ENCODE results near the gene NFASC.

The NFASC gene

DNA sequence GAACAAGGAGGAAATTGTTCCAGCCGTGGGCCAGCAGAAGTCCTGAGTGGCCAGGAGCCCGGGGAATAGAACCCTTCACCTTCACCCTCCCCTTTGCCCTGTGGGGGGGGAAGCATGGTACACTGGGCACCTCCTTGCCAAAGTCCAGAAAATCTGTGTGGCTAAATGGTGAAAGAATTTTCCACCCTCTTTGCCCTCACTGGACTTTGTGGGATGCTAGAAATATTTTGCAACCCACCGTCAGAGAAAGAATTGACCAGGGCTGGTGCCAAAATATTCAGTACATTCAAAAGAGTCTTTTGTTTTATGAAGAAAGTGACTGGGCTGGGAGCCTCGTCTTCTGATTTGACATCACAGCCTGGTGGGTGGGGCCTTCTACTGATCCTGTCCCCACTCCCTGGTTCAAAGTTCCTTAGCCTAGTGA, 14.6 kb downstream of the NFASC start:
- in situ Hi-C loops (cut with HindIII; ENCODE audit: low sequenced_read_pairs): no loop called here

DNA sequence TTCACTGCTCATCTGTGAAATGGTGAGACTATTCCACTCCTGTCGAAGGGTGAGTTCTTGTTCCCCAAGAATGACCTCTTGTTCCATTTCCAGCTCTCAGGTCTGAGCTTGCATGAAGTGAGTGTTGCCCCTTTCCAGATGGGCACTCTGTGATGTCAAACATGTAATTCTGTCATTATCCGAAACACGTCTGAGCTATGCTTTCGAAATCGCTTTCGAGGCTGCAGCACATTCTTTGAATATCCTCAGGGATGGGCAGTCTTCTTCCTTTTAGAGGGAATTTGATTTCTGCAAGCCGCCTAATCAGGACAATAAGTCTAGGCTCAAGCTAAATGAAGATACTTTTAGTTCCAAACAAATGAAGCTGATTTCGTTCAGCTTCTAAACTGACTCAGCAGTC, 15.1 kb downstream of the NFASC start:
- in situ Hi-C loops (cut with HindIII; ENCODE audit: low sequenced_read_pairs): no loop called here

DNA sequence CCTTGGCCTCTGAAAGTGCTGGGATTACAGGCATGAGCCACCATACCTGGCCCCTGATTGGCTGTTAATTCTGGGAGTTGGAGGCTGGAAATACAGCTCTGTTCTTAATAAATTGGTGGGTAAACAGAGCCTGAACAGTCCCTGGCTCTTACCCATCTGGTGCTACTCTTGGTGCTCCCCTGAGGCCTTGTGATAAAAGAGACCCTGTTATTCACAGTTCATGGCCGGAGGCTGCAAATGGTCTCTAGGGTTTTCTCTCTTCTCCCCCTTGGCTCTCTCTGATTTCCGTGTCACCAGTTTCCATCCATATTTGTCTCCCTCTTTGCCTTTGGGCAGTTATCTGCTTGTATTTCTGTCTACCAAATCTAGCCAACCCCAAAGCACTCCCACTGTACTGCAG, 17.2 kb downstream of the NFASC start:
- in situ Hi-C loops (cut with HindIII; ENCODE audit: low sequenced_read_pairs): no loop called here

DNA sequence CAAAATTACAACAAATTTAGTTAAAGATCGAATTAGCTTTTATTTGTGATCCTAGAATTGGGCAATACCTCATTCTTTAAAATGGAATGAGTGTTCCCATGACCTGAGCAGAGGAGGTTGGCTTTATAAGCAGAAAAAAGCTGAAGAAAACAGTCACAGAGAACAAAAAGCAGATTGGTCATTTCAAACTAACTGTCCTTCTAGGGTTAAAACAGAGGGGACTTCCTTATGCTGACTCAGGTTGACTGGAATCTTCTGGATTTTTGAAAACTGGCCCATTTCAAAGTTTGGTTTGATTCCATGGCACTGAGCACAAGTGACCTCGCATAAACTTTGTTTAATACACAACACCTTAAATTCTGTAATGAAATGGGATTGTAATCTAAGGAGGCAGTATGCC, 17.6 kb downstream of the NFASC start:
- in situ Hi-C loops (cut with HindIII; ENCODE audit: low sequenced_read_pairs): no loop called here

DNA sequence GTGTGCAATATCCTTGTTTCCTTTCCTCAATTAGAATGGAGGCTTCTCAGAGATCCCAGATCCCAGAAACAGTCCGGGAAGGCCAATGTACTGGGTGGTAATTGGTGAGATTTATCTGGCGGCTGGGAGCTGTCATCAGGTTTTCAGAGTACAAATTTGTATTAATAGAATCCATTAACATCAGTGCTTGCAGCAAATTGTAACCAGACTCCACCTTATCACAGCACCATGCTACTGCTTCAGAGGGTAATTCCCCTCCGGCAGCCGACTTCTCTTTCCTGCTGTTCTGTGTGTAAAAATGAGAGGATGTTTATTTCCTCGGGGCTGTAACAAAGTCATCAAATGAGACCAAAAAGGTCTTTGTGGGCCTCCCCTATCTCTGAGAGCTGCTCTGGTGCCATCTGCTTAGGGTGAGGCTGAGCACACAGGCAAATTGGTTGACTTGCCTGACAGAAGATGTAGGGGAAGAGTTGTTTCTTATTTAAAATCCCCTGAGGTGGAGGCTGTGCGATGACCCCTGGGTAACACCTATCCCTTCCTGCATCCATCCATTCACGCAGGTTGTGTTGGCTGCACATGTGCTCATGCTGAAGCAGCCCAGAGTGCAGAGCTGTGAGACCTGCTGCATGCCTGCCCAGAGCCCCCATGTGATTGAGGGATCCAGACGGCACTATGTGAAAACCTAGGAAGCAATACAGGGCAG, 19.2 kb downstream of the NFASC start:
- in situ Hi-C loops (cut with HindIII; ENCODE audit: low sequenced_read_pairs): no loop called here

DNA sequence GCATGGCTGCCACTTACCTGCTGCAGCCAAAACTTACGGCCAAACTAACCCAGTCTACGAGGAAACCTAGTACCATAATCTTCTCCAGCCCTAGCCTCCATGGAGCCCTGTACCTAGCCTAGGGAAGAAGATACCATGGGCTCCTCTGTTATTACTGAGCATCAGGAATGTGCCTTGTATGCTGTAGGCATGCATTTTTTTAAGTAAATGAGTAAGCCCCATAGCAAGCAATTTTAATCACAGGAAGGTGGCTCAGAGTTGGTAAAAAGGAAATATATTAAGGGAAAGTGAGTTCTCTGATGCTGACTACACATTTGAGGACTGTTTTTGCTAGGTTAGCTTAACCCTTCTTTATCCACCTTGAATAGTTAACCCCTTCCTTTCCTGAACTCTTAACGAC, 21.2 kb downstream of the NFASC start:
- in situ Hi-C loops (cut with HindIII; ENCODE audit: low sequenced_read_pairs): no loop called here

DNA sequence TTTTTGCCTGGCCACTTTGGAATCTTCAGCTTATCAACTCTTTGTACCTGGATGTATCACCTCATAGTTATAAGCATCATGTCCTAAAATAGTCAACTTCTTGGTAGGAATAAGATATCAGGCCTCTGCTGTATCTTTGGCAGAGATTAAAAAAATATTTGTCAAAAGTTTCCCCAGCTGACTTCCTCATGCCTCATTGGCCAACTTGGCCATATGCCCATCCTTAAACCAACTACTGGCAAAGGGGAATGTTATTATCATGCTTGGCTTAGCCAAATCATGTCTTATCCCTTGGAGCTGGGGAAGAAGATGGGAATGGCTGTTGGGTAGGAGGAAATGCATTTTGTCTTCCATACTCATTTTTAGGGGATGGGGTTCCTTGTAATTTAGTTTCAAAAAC, 23.4 kb downstream of the NFASC start:
- in situ Hi-C loops (cut with HindIII; ENCODE audit: low sequenced_read_pairs): no loop called here

DNA sequence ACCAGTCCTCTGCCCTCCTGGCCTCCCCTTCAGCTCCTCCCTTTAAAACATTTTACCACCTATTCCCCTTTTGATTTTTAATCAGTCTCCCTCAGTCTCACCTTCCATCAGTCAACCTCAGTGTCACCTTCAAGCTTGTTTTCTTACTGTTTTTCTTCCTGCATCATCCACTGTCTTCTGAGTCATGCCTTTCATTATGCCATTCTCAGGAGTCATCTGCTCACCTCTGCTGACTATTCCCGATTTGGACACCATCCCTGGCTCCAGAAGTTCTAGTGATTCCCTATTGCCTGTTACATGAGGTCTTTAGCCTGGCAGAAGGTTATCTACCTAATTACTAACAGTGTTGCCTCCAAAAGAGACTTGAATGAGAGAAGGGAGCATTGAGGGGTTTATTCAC, 23.9 kb downstream of the NFASC start:
- in situ Hi-C loops (cut with HindIII; ENCODE audit: low sequenced_read_pairs): no loop called here

DNA sequence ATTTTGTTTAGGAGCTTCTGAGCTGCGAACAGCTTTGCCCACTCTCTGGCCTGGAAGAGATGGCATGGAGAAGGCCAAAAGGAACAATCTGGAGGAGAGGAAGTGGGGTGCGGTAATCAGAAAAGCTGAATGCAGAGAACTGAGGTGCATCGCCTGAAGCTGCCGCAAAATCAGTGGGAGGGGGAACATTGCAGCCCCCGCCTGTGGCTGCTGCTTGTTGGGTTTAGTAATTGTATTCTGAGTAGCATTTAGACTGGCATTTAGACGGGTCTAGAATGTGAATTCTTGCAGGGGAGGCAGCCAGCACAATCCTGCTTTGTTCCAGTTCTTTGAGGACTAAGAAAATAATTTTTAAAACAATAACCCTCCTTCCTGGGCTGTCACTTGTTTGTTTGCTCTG, 25.4 kb downstream of the NFASC start:
- in situ Hi-C loops (cut with HindIII; ENCODE audit: low sequenced_read_pairs): no loop called here

DNA sequence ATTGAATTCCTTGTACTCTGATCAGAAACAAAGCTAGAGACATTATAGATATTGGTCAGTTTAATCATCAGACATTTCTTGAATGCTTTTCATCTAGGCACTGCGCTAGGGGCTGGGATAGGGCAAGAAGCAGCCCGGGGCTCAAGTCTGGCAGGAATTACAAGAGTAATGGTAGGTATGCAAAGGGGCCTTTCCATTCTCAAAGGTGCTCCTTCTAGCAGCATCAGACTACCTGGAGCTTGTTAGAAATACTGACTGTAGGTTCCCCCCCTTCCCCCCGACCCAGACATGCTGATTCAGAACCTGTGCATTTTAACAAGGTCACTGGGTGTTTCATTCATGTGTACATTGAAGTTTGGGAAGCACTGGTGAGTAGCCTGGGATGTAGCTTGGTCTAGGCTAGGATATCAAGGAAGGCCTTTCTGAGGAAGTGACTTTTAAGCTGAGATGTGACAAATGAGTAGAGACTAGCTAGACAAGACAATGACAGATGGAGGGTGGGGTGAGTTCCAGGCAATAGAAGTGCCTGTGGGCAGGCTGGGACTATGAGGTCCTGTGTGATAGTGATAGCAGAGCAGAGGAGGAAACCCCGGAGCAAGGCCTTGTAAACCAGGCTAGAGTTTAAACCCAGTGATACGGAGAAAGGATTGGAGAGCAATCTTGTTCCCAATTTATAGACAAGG, 26.3 kb downstream of the NFASC start:
- in situ Hi-C loops (cut with HindIII; ENCODE audit: low sequenced_read_pairs): no loop called here

DNA sequence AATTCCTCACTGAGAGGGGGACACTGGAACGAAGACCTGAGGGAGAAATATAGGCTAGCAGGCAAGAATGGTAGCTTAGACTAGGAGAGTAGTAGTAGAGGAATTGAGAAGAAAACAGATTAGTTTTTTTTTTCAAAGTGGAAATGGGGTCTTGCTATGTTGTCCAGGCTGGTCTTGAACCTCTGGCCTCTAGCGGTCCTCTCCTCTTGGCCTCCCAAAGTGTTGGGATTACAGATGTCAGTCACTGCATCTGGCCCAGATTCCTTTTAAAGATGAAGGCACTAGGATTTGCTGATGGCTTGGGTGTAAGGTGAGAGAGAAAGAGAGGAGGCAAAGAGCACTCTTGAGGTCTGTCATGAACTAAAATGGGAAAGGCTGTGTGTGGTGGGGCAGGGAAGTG, 30.1 kb downstream of the NFASC start:
- in situ Hi-C loops (cut with HindIII; ENCODE audit: low sequenced_read_pairs): no loop called here

DNA sequence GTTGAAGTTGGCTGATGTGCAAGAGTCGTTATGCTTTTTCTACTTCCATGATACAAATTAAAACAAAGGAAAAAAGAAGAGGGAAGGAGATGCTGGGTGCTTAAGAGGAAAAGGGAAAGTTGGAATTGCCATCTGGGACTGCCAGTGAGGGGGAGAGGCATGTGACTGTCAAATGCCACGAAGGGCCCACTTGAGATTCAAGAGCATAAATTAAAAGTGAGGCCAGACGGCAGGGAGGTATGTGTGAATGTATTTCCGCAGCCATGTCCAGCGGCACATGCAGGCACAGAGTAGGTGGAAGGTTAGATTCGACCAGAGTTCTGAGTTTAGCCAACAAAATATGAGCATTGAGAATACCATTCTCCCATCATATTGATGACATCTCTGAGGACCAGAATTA, 32.0 kb downstream of the NFASC start:
- in situ Hi-C loops (cut with HindIII; ENCODE audit: low sequenced_read_pairs): no loop called here

DNA sequence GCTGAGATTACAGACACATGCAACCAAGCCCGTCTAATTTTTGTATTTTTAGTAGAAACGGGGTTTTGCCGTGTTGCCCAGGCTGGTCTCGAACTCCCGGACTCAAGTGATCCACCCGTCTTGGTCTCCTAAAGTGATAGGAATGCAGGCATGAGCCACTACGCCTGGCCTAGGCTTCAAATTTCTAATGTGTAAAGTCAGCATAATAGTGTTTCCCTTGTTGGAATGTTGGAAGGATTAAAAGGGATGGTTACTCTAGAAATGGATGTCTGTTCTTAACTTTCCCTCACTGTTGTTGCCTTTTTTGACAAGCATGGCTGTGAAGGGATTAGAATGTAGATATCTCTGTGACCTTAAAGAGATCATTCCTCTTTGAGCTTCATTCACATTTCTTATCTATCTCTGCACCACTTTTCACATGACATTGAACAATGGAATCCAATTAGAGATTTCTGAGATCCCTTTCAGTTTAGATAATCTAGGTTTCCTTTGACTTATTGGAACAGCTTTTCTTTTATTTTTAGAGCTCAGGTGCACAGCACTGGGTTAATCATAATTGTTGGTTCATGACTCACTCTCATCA, 33.7 kb downstream of the NFASC start:
- in situ Hi-C loops (cut with HindIII; ENCODE audit: low sequenced_read_pairs): no loop called here

DNA sequence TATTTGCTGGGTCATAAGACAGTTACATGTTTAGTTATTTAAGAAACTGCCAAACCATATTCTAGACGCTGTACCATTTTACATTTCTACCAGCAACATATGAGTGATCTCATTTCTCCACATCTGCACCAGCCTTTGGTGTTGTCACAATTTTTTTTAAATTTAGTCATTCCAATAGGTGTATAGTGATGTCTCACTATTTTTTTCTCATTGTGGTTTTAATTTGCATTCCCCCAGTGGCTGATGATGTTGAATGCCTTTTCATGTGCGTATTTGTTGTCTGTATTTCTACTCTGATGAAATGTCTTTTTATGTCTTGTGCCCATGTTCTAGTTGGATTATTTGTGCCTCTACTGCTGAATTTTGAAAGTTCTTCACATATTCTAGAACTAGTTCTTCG, 38.4 kb downstream of the NFASC start:
- in situ Hi-C loops (cut with HindIII; ENCODE audit: low sequenced_read_pairs): no loop called here

DNA sequence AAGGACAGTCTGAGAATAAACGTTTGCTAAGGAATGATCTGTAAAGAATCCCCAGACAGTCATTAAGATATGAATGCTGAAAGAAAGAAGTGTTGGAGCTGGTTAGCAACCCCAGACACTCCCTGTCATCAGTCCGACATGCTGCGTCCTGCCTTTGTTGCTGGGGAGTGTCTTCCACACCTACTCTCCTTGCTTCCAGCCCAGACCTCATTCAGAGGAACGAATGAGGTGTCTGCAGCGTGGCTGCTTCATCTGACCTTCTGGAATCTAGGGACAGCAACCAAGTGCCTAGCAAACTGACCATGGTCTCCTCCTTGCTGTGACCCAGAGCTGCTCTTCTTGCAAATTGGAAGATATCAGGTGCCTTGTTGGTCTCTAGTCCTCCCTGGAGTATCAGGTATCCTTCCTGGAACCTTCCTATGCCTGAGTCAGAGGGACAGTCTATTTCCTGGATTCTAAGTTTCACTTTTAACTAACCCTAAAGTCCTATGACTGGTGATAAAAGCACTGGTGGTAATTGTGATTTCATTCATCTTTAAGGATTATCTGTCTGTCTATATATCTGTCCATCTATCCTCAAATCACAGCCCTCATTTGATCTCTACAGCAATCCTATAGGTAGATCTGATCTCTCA, 45.3 kb downstream of the NFASC start:
- in situ Hi-C loops (cut with HindIII; ENCODE audit: low sequenced_read_pairs): no loop called here

DNA sequence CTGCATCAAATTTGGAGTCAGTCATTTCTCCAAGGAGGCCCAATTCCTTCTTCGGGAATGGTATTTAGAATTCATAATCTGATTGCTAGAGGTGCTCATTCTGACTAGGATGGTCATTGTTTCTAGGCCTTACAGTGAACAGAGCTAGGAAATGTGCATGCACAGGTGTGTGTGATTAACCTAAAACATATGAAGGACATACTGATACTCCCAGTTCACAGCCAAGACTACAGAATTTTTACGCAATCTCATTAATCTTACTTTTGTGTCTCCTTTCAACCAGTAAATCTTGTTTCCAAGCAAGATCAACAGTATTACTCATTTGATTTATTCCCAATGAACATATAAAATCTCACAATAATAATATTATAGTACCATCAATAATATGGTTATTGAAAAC, 47.1 kb downstream of the NFASC start:
- in situ Hi-C loops (cut with HindIII; ENCODE audit: low sequenced_read_pairs): no loop called here

DNA sequence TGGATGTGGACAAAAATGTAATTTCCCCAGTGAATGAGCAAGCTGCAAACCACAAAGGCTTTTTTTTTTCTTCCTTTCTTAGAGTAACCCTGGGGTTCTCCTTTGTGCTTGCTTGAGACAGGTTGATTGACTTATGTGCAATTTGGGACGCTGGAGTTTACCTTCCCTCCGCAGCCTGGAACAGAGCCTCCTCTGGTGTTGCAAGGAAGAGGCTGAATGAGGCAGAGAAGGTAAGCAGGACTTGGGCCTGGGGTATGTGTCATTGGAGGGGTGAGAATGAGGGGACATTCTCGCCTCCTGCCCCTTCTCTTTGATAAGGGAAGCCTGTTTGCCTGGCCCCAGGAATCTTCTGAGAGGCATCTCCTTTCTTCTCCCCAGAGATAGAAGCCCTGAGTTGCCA, 49.8 kb downstream of the NFASC start:
- in situ Hi-C loops (cut with HindIII; ENCODE audit: low sequenced_read_pairs): no loop called here

DNA sequence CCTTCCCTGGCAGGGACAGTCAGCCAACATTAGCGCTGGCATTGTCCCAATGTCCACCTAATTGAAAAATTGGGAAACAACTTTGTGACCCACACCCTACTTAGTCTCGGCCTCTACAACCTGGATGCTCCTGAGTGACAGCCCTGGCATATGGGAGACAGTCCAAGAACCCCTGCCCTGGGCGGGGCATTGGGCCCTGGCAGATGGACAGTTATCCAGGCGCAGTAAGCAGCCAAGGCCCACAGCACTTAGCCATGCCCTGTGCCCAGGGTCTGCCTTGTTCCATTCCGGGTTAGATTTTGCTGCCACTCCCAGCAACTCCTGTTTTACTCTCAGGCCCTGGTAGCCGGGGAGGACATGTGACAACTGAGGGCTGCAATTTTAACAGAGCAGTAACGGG, 50.3 kb downstream of the NFASC start:
- in situ Hi-C loops (cut with HindIII; ENCODE audit: low sequenced_read_pairs): no loop called here

DNA sequence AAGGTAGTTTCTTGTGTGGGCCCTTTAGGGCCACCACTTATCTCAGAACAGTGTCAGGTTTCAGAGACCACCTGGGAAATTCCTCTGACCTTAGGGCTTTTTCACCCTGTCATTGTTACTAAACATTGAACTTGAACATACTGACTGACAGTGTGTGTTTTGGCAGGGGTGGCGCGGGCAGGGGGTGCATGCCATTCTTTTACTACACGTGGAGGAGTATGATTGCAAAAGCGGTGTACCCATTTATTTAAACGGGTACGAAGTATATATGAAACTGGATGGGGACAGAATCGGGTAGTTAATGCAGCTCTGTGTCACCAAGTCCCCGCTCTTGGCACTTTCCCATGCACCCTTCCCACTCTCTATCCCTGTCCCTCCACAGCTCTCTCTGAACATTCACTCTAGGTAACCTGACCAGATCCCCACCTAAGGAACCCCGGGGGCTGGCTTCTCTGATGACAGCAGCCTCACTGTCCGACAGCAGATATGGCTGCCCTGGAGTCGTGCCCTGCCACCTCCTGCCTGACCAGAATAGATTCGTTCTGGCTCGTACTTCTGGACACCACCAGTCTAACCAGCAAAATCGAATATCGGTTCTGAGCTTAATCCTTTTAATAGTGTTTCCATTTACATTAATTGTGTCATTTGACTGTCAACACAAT, 51.3 kb downstream of the NFASC start:
- in situ Hi-C loops (cut with HindIII; ENCODE audit: low sequenced_read_pairs): no loop called here

DNA sequence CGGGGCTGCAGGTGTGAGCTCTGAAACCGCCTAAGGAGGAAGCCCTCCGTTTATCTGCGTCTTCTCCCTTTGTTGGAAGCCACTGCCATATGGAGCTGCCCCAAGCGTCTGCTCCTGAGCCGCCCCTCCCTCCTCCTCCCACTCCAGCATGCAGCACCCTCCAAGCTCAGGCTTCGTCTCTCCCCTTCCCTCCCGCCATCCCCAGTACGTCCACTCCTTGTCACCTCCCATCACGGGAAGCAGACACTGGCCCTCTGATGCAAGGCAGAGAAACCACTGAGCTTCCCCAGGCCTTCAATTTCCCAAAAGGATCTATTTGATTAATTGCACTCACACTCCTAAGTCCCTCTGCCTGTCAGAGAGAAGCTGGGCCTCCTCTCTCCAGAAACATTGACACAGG, 52.5 kb downstream of the NFASC start:
- in situ Hi-C loops (cut with HindIII; ENCODE audit: low sequenced_read_pairs): no loop called here

DNA sequence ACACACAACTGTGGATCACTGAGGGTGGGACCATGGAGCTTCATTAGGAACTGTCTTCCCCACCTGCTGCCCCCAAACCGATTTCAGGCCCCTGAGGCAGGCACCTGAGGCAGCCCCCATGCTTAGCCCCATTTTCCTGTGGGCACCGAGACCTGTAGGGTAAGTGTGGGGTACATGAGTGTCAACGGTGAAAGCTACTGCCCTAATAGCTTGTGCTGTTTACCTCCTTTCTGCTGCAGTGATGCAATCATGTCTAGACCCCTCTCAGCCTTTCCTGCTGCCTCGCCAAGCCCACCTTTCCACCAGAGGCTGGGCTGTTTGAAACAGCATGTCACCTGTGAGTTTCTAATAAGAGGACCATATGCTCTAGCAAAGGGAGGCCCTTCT, 53.0 kb downstream of the NFASC start:
- in situ Hi-C loops (cut with HindIII; ENCODE audit: low sequenced_read_pairs): no loop called here
